ENCODE data around the gene RBBP8NL.

Gene RBBP8NL

GRCh38 chr20:62371588-62372041, 55.7 kb downstream of the RBBP8NL start:
- Histone ChIP-seq H3K4me1 (ENCODE audit: control insufficient read depth, insufficient read depth, low read length) (peaks cover 24% of the 10 kb centered on the region), H3K27me3 (ENCODE audit: control insufficient read depth, insufficient read depth, low read length) (no peaks in the 10 kb centered on the region), H3K36me3 (ENCODE audit: control insufficient read depth, insufficient read depth, low read length) (no peaks in the 10 kb centered on the region), H3K4me3 (ENCODE audit: low read length) (no peak overlapping the region), H3K27ac (ENCODE audit: low read length) (no peak overlapping the region), H3K9me3 (ENCODE audit: control insufficient read depth, insufficient read depth, low read length) (no peaks in the 10 kb centered on the region)
- WGBS (ENCODE audit: insufficient coverage, insufficient read length): no CpG with 5 or more reads among the region's 8 CpGs
- no peak for DNase-seq (ENCODE audit: low read depth, low spot score)

- WGBS (ENCODE audit: insufficient coverage, insufficient read length): no CpG with 5 or more reads among the region's 18 CpGs
- Histone ChIP-seq H3K4me3 (ENCODE audit: low read length) (no peak overlapping the region), H3K27ac (ENCODE audit: low read length) (no peak overlapping the region), H3K36me3 (ENCODE audit: control insufficient read depth, insufficient read depth, low read length) (no peaks in the 10 kb centered on the region), H3K9me3 (ENCODE audit: control insufficient read depth, insufficient read depth, low read length) (no peaks in the 10 kb centered on the region), H3K4me1 (ENCODE audit: control insufficient read depth, insufficient read depth, low read length) (peaks cover 22% of the 10 kb centered on the region), H3K27me3 (ENCODE audit: control insufficient read depth, insufficient read depth, low read length) (no peaks in the 10 kb centered on the region)
- DNase-seq (ENCODE audit: low read depth, low spot score): no peak
These were observed 56.3 kb downstream of the RBBP8NL start for GRCh38 chr20:62370807-62371587.

GRCh38 chr20:62370115-62370806, 57.1 kb downstream of the RBBP8NL start:
- DNase-seq (ENCODE audit: low read depth, low spot score): no peak
- Histone ChIP-seq H3K36me3 (ENCODE audit: control insufficient read depth, insufficient read depth, low read length) (no peaks in the 10 kb centered on the region), H3K4me1 (ENCODE audit: control insufficient read depth, insufficient read depth, low read length) (peaks cover 18% of the 10 kb centered on the region), H3K27me3 (ENCODE audit: control insufficient read depth, insufficient read depth, low read length) (no peaks in the 10 kb centered on the region), H3K27ac (ENCODE audit: low read length) (no peak overlapping the region), H3K4me3 (ENCODE audit: low read length) (no peak overlapping the region), H3K9me3 (ENCODE audit: control insufficient read depth, insufficient read depth, low read length) (no peaks in the 10 kb centered on the region)
- no CpG with 5 or more reads among the region's 19 CpGs for WGBS (ENCODE audit: insufficient coverage, insufficient read length)

DNA sequence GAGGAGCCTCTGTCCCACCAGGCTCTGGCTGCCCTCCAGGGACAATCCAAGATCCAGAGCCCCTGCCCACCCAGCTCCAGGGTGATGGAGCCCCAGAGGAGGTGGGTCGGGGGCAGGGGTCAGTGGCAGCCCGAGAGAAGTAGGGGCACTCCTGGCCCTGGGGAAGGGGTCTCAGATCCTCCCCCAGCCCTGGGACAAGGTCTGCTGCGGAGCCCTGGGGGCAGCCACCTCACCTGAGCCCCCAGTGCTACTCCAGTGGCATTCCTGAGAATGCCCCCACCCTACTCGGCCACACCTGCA, 57.6 kb downstream of the RBBP8NL start:
- no peak overlapping the region for H3K27ac ChIP-seq (ENCODE audit: low read length)
- H3K4me3 ChIP-seq (ENCODE audit: low read length): no peak overlapping the region
- H3K27me3 ChIP-seq (ENCODE audit: control insufficient read depth, insufficient read depth, low read length): no peaks in the 10 kb centered on the region
- no CpG with 5 or more reads among the region's 4 CpGs for WGBS (ENCODE audit: insufficient coverage, insufficient read length)
- peaks cover 18% of the 10 kb centered on the region for H3K4me1 ChIP-seq (ENCODE audit: control insufficient read depth, insufficient read depth, low read length)
- H3K36me3 ChIP-seq (ENCODE audit: control insufficient read depth, insufficient read depth, low read length): no peaks in the 10 kb centered on the region
- DNase-seq (ENCODE audit: low read depth, low spot score): no peak
- no peaks in the 10 kb centered on the region for H3K9me3 ChIP-seq (ENCODE audit: control insufficient read depth, insufficient read depth, low read length)

- H3K9me3 ChIP-seq (ENCODE audit: control insufficient read depth, insufficient read depth, low read length): no peaks in the 10 kb centered on the region
- H3K27ac ChIP-seq (ENCODE audit: low read length): no peak overlapping the region
- H3K4me3 ChIP-seq (ENCODE audit: low read length): peak overlapping the region; percentile 20; the same call in 1 of the 2 replicates
- no peaks in the 10 kb centered on the region for H3K36me3 ChIP-seq (ENCODE audit: control insufficient read depth, insufficient read depth, low read length)
- H3K27me3 ChIP-seq (ENCODE audit: control insufficient read depth, insufficient read depth, low read length): no peaks in the 10 kb centered on the region
- peaks cover 20% of the 10 kb centered on the region for H3K4me1 ChIP-seq (ENCODE audit: control insufficient read depth, insufficient read depth, low read length)
- DNase-seq (ENCODE audit: low read depth, low spot score): no peak
- no CpG with 5 or more reads among the region's 28 CpGs for WGBS (ENCODE audit: insufficient coverage, insufficient read length)
These were observed 58.1 kb downstream of the RBBP8NL start for GRCh38 chr20:62368976-62369814.

DNA sequence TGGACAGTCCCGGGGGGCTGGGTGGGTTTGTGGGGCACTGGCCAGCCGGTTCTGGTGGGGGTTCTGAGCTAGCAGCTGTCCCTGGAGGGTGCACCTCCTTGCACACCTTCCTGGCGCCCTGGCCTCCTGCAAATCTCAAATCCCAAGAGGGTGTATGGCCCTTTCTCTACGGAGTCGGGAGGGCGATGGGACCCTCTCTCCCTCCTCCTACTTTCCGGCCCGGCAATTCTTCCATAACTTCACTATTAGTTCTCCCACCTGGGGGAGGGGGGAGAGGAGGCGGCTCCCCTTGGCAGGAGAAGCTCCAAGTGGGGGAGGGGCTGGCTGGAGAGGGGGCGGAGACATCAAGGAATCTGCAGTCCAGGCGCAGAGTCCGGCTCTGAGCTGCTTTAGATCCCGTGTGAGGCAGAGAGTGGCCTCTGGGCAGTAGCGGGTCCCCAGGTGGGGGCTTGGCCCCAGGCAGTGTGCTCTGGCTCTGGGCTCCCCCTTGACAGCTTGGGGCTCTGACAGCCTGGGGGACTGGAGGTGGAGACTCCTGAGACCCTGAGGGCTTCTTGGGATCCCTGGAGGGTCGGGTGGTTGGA, 58.9 kb downstream of the RBBP8NL start:
- Histone ChIP-seq H3K27me3 (ENCODE audit: control insufficient read depth, insufficient read depth, low read length) (no peaks in the 10 kb centered on the region), H3K36me3 (ENCODE audit: control insufficient read depth, insufficient read depth, low read length) (no peaks in the 10 kb centered on the region), H3K9me3 (ENCODE audit: control insufficient read depth, insufficient read depth, low read length) (no peaks in the 10 kb centered on the region), H3K4me1 (ENCODE audit: control insufficient read depth, insufficient read depth, low read length) (peaks cover 25% of the 10 kb centered on the region), H3K4me3 (ENCODE audit: low read length) (peak overlapping the region; percentile 74; the same call in 1 of the 2 replicates), H3K27ac (ENCODE audit: low read length) (no peak overlapping the region)
- WGBS (ENCODE audit: insufficient coverage, insufficient read length): no CpG with 5 or more reads among the region's 15 CpGs
- DNase-seq (ENCODE audit: low read depth, low spot score): no peak

GRCh38 chr20:62367633-62368391, 59.5 kb downstream of the RBBP8NL start:
- H3K27me3 ChIP-seq (ENCODE audit: control insufficient read depth, insufficient read depth, low read length): no peaks in the 10 kb centered on the region
- peak overlapping the region; percentile 74; the same call in 1 of the 2 replicates for H3K4me3 ChIP-seq (ENCODE audit: low read length)
- no peaks in the 10 kb centered on the region for H3K9me3 ChIP-seq (ENCODE audit: control insufficient read depth, insufficient read depth, low read length)
- H3K36me3 ChIP-seq (ENCODE audit: control insufficient read depth, insufficient read depth, low read length): no peaks in the 10 kb centered on the region
- WGBS (ENCODE audit: insufficient coverage, insufficient read length): no CpG with 5 or more reads among the region's 37 CpGs
- H3K4me1 ChIP-seq (ENCODE audit: control insufficient read depth, insufficient read depth, low read length): peaks cover 26% of the 10 kb centered on the region
- H3K27ac ChIP-seq (ENCODE audit: low read length): no peak overlapping the region
- no peak for DNase-seq (ENCODE audit: low read depth, low spot score)

DNA sequence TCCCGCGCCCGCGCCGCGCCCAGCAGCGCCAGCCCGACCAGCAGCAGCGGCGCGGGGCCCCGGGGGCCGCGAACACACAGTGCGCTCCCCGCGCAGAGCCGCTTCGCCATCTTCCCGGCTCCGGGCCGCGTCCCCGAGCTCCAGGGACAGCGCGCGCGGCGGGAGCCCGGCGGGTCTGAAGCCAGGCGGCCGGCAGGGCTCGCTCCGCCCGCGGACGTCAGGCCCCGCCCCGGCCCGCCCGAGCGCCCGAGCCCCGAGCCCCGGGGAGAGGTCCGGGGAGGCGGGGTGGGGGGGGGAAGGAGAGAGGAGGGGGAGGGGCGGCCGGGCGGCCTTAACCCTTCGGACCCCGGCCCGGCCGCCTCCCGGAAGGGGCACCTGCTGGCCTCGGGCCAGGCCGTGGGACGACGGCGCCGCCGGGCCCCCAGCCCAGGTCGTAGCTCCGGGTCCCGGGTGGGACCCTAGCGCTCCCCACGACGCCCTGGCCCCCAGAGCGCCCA, 60.2 kb downstream of the RBBP8NL start, which contains the start of gene LAMA5:
Gene LAMA5 (minus strand): TSS at position 177 of the 497 bp plus-strand sequence. CDS start 67 bp downstream, at position 110.
- Histone ChIP-seq H3K27me3 (ENCODE audit: control insufficient read depth, insufficient read depth, low read length) (no peaks in the 10 kb centered on the region), H3K27ac (ENCODE audit: low read length) (no peak within 1 kb of the TSS), H3K9me3 (ENCODE audit: control insufficient read depth, insufficient read depth, low read length) (no peaks in the 10 kb centered on the region), H3K4me3 (ENCODE audit: low read length) (peak within 1 kb of the TSS; percentile 74), H3K4me1 (ENCODE audit: control insufficient read depth, insufficient read depth, low read length) (peaks cover 30% of the 10 kb centered on the region), H3K36me3 (ENCODE audit: control insufficient read depth, insufficient read depth, low read length) (peaks cover 1% of the 10 kb centered on the region; the same call in 1 of the 2 replicates)
- no CpG with 5 or more reads among the region's 70 CpGs for WGBS (ENCODE audit: insufficient coverage, insufficient read length)
- DNase-seq (ENCODE audit: low read depth, low spot score): no peak

GRCh38 chr20:62366370-62367135, 60.8 kb downstream of the RBBP8NL start:
- H3K27ac ChIP-seq (ENCODE audit: low read length): no peak overlapping the region
- H3K36me3 ChIP-seq (ENCODE audit: control insufficient read depth, insufficient read depth, low read length): peaks cover 3% of the 10 kb centered on the region; the same call in 1 of the 2 replicates
- no CpG with 5 or more reads among the region's 72 CpGs for WGBS (ENCODE audit: insufficient coverage, insufficient read length)
- no peak for DNase-seq (ENCODE audit: low read depth, low spot score)
- no peaks in the 10 kb centered on the region for H3K27me3 ChIP-seq (ENCODE audit: control insufficient read depth, insufficient read depth, low read length)
- H3K4me3 ChIP-seq (ENCODE audit: low read length): peak overlapping the region; percentile 74
- H3K9me3 ChIP-seq (ENCODE audit: control insufficient read depth, insufficient read depth, low read length): no peaks in the 10 kb centered on the region
- H3K4me1 ChIP-seq (ENCODE audit: control insufficient read depth, insufficient read depth, low read length): peaks cover 34% of the 10 kb centered on the region
